Lung microvascular endothelial cell (primary cell): ENCODE results near the gene JAZF1. TPM values are rescaled to one million over a fixed set of nuclear protein-coding genes. Genes with fewer than 3 reads are reported as not detected.

Experiments
- DNase-seq, 2 donors: peaks; one replicate each; pipeline versions ENCODE4 v3.0.0 to v3.0.0-alpha.2; 2010; ENCODE audit warnings: low read depth in 2 of 2
- total RNA-seq: library from RNA; depleted of rRNA; stranded (reverse); fragments of >200 nt; gene quantifications from 2 replicates; pipeline ENCODE4 v1.2.1, GENCODE V29; 2014

Gene JAZF1
- total RNA-seq, 1 donor from 2014 or later: 1.4 TPM

- peak in 1 of 2 donors; percentile 17 for DNase-seq
Measured at GRCh38 chr7:28106321-28106829, 74.2 kb downstream of the JAZF1 start.

- no peak for DNase-seq
Measured at GRCh38 chr7:28105234-28105633, 75.4 kb downstream of the JAZF1 start.

- DNase-seq: no peak
Measured at GRCh38 chr7:28104811-28105210, 75.8 kb downstream of the JAZF1 start.

DNA sequence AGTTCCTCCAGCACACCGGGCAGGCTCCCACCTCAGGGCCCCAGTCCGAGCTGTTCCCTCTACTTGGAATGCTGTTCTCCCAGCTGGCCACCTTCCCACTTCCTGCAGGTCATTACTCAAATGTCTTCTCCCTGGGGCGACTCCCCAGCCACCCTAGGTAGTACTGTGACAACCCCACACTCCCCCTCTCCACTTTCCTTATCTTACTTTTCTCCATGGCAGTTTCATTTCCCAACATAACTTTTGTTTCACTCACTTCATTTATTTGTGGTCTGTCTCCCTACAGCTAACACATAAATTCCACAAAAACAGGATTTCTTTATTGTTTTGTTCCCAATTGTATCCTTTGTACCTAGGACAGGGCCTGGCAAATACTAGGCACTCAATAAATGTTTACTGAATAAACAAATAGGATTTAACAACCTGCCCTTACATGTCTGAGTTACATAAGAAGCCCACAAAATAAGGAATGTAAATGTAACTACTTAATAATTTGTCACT, 76.5 kb downstream of the JAZF1 start:
- no peak for DNase-seq

- peak in 1 of 2 donors; percentile 56 for DNase-seq
Measured at GRCh38 chr7:28102797-28103196, 77.8 kb downstream of the JAZF1 start.

DNA sequence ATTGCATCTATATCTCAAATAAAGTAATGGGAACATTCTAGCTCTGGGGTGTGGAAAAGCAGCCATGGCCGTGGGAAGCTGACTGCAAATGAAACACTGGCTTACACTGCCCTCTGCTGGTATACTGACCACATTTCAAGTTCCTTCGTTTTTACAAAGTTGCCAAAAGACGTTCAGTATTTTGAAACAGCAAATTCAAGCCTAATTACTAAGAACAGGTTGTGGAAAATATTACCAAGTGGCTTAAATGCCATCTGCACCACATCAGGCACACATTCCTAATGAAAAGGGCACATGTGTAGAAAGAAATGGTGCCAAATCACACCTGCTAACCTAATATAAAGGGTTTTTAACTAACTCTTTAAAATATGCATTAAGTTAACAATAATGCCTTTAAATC, 83.9 kb downstream of the JAZF1 start:
- DNase-seq: peak; percentile 71 to 74

DNA sequence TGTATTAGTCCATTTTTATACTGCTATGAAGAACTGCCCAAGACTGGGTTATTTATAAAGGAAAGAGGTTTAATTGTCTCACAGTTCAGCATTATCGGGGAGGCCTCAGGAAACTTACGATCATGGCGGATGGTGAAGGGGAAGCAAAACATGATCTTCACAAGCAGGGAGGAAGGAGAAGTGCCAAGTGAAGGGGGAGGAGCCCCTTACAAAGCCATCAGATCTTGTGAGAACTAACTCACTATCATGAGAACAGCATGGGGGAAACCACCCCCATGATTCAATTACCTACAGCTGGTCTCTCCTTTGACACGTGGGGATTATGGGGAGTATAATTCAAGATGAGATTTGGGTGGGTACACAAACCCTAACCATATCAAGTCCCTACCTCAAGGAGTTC, 85.4 kb downstream of the JAZF1 start:
- DNase-seq: no peak

GRCh38 chr7:28093623-28094232, 86.9 kb downstream of the JAZF1 start:
- peak; percentile 67 to 73 for DNase-seq

DNA sequence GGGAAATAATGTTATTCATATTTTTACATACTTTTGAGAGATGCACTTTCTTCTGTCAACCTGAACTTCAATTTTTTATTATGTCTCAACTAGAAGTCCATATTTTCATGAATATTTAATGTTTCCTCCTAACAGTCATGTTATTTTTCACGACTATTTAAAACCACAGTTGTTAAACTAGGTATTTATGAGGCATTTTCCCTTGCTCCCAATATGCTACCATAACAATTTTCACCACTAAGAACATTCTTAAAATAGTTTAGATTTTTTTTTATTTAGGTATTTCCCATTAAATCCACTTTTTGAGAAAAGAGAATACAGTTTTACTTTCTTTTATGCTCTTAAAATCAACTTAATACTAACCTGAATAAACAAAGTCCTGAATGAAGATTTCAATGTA, 89.4 kb downstream of the JAZF1 start:
- DNase-seq: no peak

DNA sequence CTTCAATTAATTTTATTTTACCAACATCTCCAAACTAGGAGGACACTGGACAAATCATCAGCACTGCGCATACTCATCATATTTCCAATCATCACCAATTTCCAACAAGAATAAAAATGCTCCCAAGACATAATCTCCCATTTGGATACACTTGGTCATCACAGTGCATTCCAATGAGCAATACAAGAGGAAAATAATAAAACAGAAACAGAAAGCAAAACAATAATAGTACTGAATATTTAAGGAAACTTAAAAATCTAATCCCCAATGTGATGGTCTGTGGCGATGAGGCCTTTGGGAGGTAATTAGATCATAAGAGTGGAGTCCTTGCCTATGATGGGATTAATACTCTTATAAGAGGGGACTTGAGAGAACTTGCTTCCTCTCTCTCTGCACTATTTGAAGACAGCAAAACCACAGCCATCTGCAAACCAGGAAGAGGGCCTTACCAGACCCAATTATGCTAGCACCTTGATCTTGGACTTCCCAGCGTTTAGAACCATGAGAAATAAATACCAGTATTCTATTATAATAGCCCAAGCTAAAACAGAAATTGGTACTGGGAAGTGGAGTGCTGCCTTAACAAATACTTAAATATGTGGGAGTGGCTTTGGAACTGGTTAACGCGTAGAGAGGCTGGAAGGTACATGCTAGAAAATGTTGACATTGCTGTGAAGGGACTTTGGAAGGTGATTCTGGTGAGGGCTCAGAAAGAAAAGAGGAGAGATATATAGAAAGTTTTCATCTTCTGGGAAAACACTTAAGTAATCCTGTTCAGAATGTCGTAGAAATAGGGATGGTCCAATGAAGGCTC, 91.5 kb downstream of the JAZF1 start:
- DNase-seq: no peak

- DNase-seq: no peak
Measured at GRCh38 chr7:28088032-28088431, 92.6 kb downstream of the JAZF1 start.

DNA sequence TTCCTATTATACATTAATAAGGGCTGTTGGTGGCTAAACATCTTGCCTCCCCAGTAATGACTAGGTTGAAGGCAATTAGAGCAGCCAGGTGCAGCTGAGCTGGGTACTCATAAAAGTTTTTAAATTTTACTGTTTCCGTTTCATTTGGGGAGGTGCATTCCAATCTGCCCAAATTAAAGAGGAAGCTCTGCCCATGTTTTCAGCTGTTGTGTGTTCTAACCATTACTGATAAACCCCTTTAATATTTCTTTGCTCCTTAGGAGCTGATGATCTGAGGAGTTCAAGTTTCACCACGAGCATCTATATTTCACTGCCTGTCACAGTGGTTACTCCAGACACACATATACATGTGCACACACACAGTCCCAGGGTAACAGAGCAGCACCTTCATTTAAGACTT, 94.4 kb downstream of the JAZF1 start:
- no peak for DNase-seq

DNA sequence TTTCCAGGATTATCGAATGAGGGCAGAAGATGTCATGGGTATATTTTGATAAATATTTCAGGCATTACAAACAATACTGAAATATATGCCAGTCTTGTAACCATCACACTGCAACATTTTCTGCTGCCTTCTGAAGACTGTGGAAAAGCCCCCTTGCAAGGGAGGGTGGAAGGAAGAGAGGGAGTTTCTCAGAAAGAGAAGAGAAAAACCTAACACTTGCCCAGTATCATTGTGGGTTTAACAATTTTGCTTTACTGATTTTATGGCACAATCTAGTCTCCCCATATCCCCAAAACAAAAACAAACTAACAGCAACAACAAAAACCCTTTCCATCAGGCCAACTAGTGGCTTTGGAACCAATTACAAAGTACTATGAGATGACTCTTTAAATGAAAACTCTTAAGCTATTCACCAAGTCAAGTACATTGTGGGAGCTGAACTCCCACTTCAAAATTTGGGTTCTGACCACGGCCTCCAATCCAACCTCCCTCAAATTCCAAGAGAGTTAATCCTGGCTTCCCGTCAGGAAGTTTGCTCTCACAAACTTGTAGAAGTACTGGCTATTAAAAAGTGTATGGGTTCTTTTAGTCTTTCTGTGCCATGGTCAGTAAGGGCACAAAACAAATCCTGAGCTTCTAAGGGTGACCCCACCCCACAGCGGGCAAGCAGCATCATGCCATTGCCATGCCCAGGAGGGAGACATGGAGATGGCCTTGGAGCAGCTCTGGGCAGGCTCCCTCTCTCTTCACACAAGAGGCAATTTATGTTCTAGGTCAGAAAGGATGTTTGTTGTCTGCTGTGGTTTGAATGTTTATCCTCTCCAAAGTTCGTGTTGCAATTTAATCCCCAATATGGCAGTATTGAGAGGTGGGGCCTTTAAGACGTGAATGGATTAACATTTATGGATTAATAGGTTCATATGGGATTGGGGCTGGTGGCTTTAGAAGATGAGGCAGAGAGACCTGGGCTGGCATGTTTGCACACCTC, 96.3 kb downstream of the JAZF1 start:
- DNase-seq: no peak

DNA sequence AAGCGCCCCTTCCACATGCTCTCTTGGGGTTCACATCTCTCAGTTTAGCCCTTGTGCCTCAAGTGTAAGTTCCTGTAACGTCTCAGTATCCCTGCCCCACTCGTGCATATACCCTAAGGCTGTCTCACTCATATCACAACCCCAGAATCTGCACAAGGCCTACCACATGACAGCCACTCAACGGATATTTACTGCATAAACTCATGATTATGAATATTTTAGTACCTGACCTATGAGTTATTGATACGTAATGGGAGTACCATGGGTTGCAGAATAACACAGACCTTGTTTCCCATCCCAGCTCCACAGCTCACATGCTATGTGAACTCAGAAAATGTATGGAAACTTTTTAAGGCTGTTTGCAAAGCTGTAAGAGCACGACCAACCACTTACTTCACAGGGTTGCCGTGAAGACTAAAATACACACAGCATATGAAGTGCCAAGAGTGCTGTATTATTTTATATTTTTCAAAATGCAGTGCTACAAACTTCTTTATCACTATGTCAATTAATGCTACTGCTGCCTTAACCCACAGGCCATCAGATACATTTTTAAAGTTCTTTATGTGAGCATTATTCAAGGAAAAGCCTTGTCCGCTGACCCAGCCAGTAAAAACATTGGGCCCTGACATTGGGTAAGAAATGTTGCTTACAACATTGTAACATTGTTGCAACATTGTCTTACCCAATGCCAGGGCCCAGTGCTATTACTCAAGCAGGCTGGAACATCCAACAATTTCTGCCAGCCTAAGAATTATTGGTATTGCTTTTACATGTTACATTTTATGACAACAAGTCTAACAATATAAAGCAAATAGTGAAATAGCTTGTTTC, 97.2 kb downstream of the JAZF1 start:
- no peak for DNase-seq

GRCh38 chr7:28082071-28082470, 98.5 kb downstream of the JAZF1 start:
- no peak for DNase-seq

DNA sequence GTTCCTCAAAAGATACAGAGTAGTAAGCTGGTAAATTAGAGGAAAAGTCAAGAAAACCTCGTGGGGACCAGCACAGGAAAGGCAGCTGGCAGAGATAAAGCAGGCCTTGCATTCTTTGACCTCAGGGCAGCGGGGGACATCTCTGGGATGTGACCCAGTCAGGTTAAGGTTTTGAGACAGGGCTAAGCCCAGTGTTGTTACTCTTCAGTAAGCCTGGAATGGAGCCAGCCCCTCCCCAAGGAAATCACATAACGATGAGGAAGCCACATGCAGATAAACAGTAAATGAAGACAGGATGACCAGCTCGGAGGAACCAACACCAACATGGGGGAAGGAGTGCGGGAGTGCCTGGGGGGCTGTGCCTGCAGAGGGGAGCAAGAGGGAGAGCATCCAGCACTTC, 99.6 kb downstream of the JAZF1 start:
- peak in 1 of 2 donors; percentile 34 for DNase-seq

DNA sequence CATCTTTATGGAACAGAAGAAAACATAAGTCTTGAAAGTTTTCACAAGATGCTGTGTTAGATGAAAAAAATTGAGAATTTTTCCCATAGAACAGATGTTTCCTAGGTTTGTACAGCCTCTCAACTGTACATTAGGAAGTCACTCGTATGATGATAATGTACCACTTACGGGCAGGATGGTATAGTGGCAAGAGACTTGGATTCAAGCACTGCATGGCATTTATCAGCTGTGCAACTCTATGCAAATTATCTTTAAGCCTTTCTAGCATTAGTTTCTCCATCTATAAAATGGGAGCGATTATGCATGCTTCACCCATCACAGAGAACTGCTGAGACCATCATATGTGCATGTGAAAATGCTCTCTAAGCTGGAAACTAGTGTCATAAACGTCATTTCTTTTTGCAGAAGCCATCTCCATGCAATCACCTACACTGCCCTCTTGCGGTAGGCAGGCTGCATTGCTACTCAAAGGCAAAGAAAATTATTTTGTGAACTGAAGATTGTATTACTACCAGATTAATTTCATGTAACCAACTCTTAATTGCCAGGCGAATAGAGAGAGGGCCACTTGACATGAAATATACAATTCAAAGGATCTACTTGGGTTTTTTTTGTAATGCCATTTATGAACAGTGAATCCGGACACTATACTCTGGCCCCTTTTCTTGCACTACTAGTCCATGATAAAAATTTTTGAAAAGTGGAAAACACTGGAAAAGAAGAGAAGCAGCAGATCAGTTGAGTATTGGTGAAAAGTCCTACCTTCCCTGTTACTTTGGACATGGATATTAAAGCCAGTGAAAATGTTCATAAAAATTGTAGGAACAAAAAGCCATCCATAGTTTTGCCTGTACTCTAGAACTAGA, 102.3 kb downstream of the JAZF1 start:
- peak; percentile 55 to 69 for DNase-seq

DNA sequence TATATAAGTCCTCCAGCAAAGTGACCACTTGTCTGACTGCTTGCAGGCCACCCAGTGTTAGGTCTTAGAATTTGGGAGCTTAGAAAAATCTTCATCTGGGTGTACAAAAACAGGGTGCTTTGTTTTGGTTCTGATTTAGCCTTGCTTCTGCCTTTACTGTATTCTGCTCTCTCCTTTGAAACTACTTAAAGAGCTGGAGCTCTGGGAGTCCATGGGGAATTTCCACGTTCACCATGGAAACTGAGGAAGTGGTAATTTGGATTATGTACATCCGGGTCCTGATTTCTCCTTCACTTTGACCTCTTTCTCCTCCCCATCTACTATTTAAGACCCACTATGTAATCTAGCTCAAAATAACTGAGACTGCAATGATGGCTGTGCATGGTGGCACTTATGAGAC, 103.0 kb downstream of the JAZF1 start:
- peak in 1 of 2 donors; percentile 51 for DNase-seq

GRCh38 chr7:28076423-28077200, 104.0 kb downstream of the JAZF1 start:
- no peak for DNase-seq
